HUES48 (cell line): Measurements from ENCODE around the gene CADPS.

Source experiments
- H3K27ac ChIP-seq: one replicate; pipeline ENCODE4 v1.7.0; 2013; ENCODE audit warnings: low read depth, low read length, inconsistent platforms
- H3K27me3 ChIP-seq: 2 replicates; pipeline ENCODE4 v1.6.1; 2013; ENCODE audit warnings: mild to moderate bottlenecking, low read length; ENCODE audit not compliant: control insufficient read depth, insufficient read depth
- H3K36me3 ChIP-seq: 2 replicates; pipeline ENCODE4 v1.6.1; 2013; ENCODE audit warnings: low read length; ENCODE audit not compliant: control insufficient read depth, insufficient read depth
- H3K4me1 ChIP-seq: 2 replicates; pipeline ENCODE4 v1.6.1; 2013; ENCODE audit warnings: mild to moderate bottlenecking, low read length; ENCODE audit not compliant: control insufficient read depth, insufficient read depth
- H3K4me3 ChIP-seq: 2 replicates; pipeline ENCODE4 v1.5.1; 2013; ENCODE audit warnings: mild to moderate bottlenecking, low read depth, low read length
- H3K9ac ChIP-seq: 2 replicates; pipeline ENCODE4 v1.6.1; 2013; ENCODE audit warnings: mild to moderate bottlenecking, low read depth, low read length, moderate library complexity
- H3K9me3 ChIP-seq: 2 replicates; pipeline ENCODE4 v1.6.1; 2013; ENCODE audit warnings: low read length; ENCODE audit not compliant: control insufficient read depth, insufficient read depth

Gene CADPS

GRCh38 chr3:62475306-62475705 is 399.9 kb downstream of the CADPS start:
- H3K4me3 ChIP-seq, result no peak overlapping the region
- H3K27ac ChIP-seq, result no peak overlapping the region
- H3K9ac ChIP-seq, result no peak overlapping the region
- H3K4me1 ChIP-seq, result no peaks in the 10 kb centered on the region
- H3K36me3 ChIP-seq, result no peaks in the 10 kb centered on the region
- H3K9me3 ChIP-seq, result no peaks in the 10 kb centered on the region
- H3K27me3 ChIP-seq, result no peaks in the 10 kb centered on the region; the same call in 1 of the 2 replicates

- Histone ChIP-seq H3K27ac (no peak overlapping the region), H3K9ac (no peak overlapping the region), H3K4me3 (no peak overlapping the region), H3K9me3 (no peaks in the 10 kb centered on the region), H3K36me3 (no peaks in the 10 kb centered on the region), H3K27me3 (no peaks in the 10 kb centered on the region), H3K4me1 (peaks cover 12% of the 10 kb centered on the region)
These were observed 407.1 kb downstream of the CADPS start for GRCh38 chr3:62467966-62468722.

GRCh38 chr3:62462788-62463187 is 412.4 kb downstream of the CADPS start:
- Histone ChIP-seq H3K4me3 (no peak overlapping the region), H3K36me3 (no peaks in the 10 kb centered on the region), H3K4me1 (peaks cover 12% of the 10 kb centered on the region), H3K9ac (no peak overlapping the region), H3K27me3 (no peaks in the 10 kb centered on the region), H3K27ac (no peak overlapping the region), H3K9me3 (no peaks in the 10 kb centered on the region)

- Histone ChIP-seq H3K27ac (no peak overlapping the region), H3K9me3 (no peaks in the 10 kb centered on the region), H3K4me3 (no peak overlapping the region), H3K27me3 (no peaks in the 10 kb centered on the region), H3K36me3 (no peaks in the 10 kb centered on the region), H3K9ac (no peak overlapping the region), H3K4me1 (peaks cover 12% of the 10 kb centered on the region)
These were observed 413.0 kb downstream of the CADPS start for GRCh38 chr3:62462104-62462762.

- Histone ChIP-seq H3K36me3 (no peaks in the 10 kb centered on the region), H3K27ac (no peak overlapping the region), H3K4me1 (peaks cover 21% of the 10 kb centered on the region), H3K9ac (no peak overlapping the region), H3K27me3 (no peaks in the 10 kb centered on the region), H3K9me3 (no peaks in the 10 kb centered on the region), H3K4me3 (no peak overlapping the region)
These were observed 420.3 kb downstream of the CADPS start for GRCh38 chr3:62454916-62455315.

GRCh38 chr3:62453448-62453847 is 421.8 kb downstream of the CADPS start:
- H3K9ac ChIP-seq, result no peak overlapping the region
- H3K36me3 ChIP-seq, result no peaks in the 10 kb centered on the region
- no peak overlapping the region for H3K4me3 ChIP-seq
- H3K9me3 ChIP-seq, result no peaks in the 10 kb centered on the region
- peaks cover 21% of the 10 kb centered on the region for H3K4me1 ChIP-seq
- H3K27me3 ChIP-seq, result no peaks in the 10 kb centered on the region
- no peak overlapping the region for H3K27ac ChIP-seq

GRCh38 chr3:62451211-62451887 is 423.9 kb downstream of the CADPS start:
- H3K4me1 ChIP-seq, result peaks cover 28% of the 10 kb centered on the region
- no peak overlapping the region for H3K27ac ChIP-seq
- no peak overlapping the region for H3K9ac ChIP-seq
- no peak overlapping the region for H3K4me3 ChIP-seq
- no peaks in the 10 kb centered on the region for H3K36me3 ChIP-seq
- no peaks in the 10 kb centered on the region for H3K27me3 ChIP-seq
- no peaks in the 10 kb centered on the region for H3K9me3 ChIP-seq

GRCh38 chr3:62446337-62446940 is 428.8 kb downstream of the CADPS start:
- no peaks in the 10 kb centered on the region for H3K36me3 ChIP-seq
- H3K4me1 ChIP-seq, result peaks cover 36% of the 10 kb centered on the region
- no peak overlapping the region for H3K27ac ChIP-seq
- no peak overlapping the region for H3K9ac ChIP-seq
- H3K27me3 ChIP-seq, result no peaks in the 10 kb centered on the region
- H3K4me3 ChIP-seq, result no peak overlapping the region
- no peaks in the 10 kb centered on the region for H3K9me3 ChIP-seq

DNA sequence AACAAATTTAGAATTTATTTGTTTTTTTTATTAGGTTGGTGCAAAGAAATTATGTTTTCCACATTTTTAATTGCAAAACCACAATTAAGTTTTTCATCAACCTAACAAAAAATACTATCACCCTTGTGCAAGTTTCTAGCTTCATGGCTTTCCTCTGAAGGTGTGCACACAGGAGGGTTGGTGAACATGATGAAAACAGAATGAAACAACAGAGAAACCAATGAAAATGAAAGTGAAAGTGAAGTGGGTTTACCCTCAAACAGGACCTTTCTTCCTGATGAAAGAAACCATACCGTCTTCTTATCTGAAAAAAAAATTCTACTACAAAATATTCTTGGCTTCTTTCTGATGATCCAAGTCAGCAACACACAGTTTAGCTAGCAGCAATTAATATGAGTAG is 429.9 kb downstream of the CADPS start:
- Histone ChIP-seq H3K27me3 (peaks cover 4% of the 10 kb centered on the region; the same call in 1 of the 2 replicates), H3K9ac (no peak overlapping the region), H3K4me1 (peaks cover 31% of the 10 kb centered on the region), H3K36me3 (no peaks in the 10 kb centered on the region), H3K27ac (no peak overlapping the region), H3K4me3 (no peak overlapping the region), H3K9me3 (no peaks in the 10 kb centered on the region)

DNA sequence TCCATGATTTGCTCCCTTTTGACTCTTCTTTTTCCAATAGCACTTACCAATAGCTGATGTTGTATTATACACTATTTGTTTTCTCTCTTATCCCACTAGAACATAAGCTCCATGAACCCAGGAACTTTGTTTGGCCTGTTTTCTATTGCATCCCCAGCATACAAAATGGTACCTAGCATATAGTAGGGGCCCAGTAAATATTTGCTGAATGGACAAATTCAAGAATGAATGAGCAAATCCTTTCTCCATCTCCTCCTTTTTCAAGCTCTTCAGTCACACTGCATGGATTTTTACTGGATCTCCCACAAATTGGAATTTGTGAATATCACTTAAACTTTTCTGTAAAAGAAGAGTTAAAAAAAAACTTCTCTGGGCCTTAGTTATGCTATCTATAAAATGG is 435.2 kb downstream of the CADPS start:
- peaks cover 56% of the 10 kb centered on the region for H3K4me1 ChIP-seq
- no peaks in the 10 kb centered on the region for H3K9me3 ChIP-seq
- H3K27me3 ChIP-seq, result peaks cover 9% of the 10 kb centered on the region; the same call in 1 of the 2 replicates
- H3K27ac ChIP-seq, result no peak overlapping the region
- no peaks in the 10 kb centered on the region for H3K36me3 ChIP-seq
- no peak overlapping the region for H3K4me3 ChIP-seq
- H3K9ac ChIP-seq, result no peak overlapping the region
